GM12878 (cell line): Measurements from ENCODE around the gene DONSON. TPM values are rescaled to one million over a fixed set of nuclear protein-coding genes. Genes with fewer than 3 reads are reported as not detected.

Experiments used
- polyA plus RNA-seq, 11 experiments: library from polyadenylated mRNA; depleted of rRNA in 4 of 11; unstranded in 6 of 11; stranded (reverse) in 5 of 11; fragments of >200 nt; fragmentation: Nextera tagmentation in 4 of 11; fragmentation: Illumina TruSeq in 1 of 11; extraction: Ambion mirVana in 4 of 11; extraction: Trizol in 1 of 11; gene quantifications; 1 replicate in 1 of 11; 2 replicates in 10 of 11; pipeline versions ENCODE4 v1.2.1 to v1.2.3, GENCODE V29; 2011 to 2016; ENCODE audit warnings: inconsistent platforms in 2 of 11, missing spikeins in 2 of 11, low read depth in 1 of 11
- total RNA-seq, 4 experiments: library from RNA; depleted of rRNA in 3 of 4; stranded (reverse); fragments of >200 nt in 3 of 4; fragmentation: Illumina TruSeq in 1 of 4; extraction: Trizol in 1 of 4; gene quantifications; 2 replicates each; pipeline versions ENCODE4 v1.2.1 to v1.2.3, GENCODE V29; 2013 to 2021

Gene DONSON
- total and polyA plus RNA-seq, 10 of the 15 experiments (the other 5 are each of a cell fraction or from before 2014, with no cell fraction given), result 13.6 to 51.2 (median 32.2) TPM

Other genes starting within 250 kb of the DONSON start
- gene IFNGR2, start 185.3 kb downstream of the DONSON start, total RNA-seq (2014; rRNA removed), result 78.3 and 91.0 TPM in 2 replicates
- 75.2 and 79.7 TPM in 2 replicates for gene IFNGR2, start 185.3 kb downstream of the DONSON start, total RNA-seq (2014; rRNA removed; fragmentation: Illumina TruSeq; extraction: Trizol)
- 67.3 and 71.5 TPM in 2 replicates for gene IFNGR2, start 185.3 kb downstream of the DONSON start, total RNA-seq (2021)
- 81.8 and 96.9 TPM in 2 replicates for gene IFNGR2, start 185.3 kb downstream of the DONSON start, polyA plus RNA-seq (2011; rRNA removed)
- gene IFNGR2, start 185.3 kb downstream of the DONSON start, polyA plus RNA-seq (2014; fragmentation: Illumina TruSeq; extraction: Trizol), result 98.8 and 144 TPM in 2 replicates
- 10 to 100 TPM; 23.6 to 33.2 TPM for gene IFNGR2, start 185.3 kb downstream of the DONSON start, polyA plus RNA-seq (2014; fragmentation: Nextera tagmentation; extraction: Ambion mirVana)
- 72.9 and 85.1 TPM in 2 replicates for gene IFNGR2, start 185.3 kb downstream of the DONSON start, polyA plus RNA-seq (2014; rRNA removed)
- gene IFNGR2, start 185.3 kb downstream of the DONSON start, polyA plus RNA-seq (2016; fragmentation: Nextera tagmentation; extraction: Ambion mirVana), result 10 to 100 TPM; 75.7 to 84.2 TPM
- gene TMEM50B, start 108.7 kb downstream of the DONSON start, total RNA-seq (2014; rRNA removed), result 15.1 and 17.6 TPM in 2 replicates
- gene TMEM50B, start 108.7 kb downstream of the DONSON start, total RNA-seq (2014; rRNA removed; fragmentation: Illumina TruSeq; extraction: Trizol), result 13.2 and 13.3 TPM in 2 replicates
- 10.4 and 12.1 TPM in 2 replicates for gene TMEM50B, start 108.7 kb downstream of the DONSON start, total RNA-seq (2021)
- 26.0 and 32.9 TPM in 2 replicates for gene TMEM50B, start 108.7 kb downstream of the DONSON start, polyA plus RNA-seq (2011; rRNA removed)
- gene TMEM50B, start 108.7 kb downstream of the DONSON start, polyA plus RNA-seq (2014; fragmentation: Illumina TruSeq; extraction: Trizol), result 13.8 and 20.7 TPM in 2 replicates
- 10 to 100 TPM; 15.9 to 23.8 TPM for gene TMEM50B, start 108.7 kb downstream of the DONSON start, polyA plus RNA-seq (2014; fragmentation: Nextera tagmentation; extraction: Ambion mirVana)
- gene TMEM50B, start 108.7 kb downstream of the DONSON start, polyA plus RNA-seq (2014; rRNA removed), result 17.6 and 20.5 TPM in 2 replicates
- gene TMEM50B, start 108.7 kb downstream of the DONSON start, polyA plus RNA-seq (2016; fragmentation: Nextera tagmentation; extraction: Ambion mirVana), result 10 to 100 TPM; 41.6 to 42.1 TPM
- gene DNAJC28, start 97.0 kb downstream of the DONSON start, total RNA-seq (2014; rRNA removed), result 0.45 and 0.49 TPM in 2 replicates
- 0.63 and 0.74 TPM in 2 replicates for gene DNAJC28, start 97.0 kb downstream of the DONSON start, total RNA-seq (2014; rRNA removed; fragmentation: Illumina TruSeq; extraction: Trizol)
- gene DNAJC28, start 97.0 kb downstream of the DONSON start, total RNA-seq (2021), result 0.26 and 0.58 TPM in 2 replicates
- 0.34 and 0.88 TPM in 2 replicates for gene DNAJC28, start 97.0 kb downstream of the DONSON start, polyA plus RNA-seq (2011; rRNA removed)
- gene DNAJC28, start 97.0 kb downstream of the DONSON start, polyA plus RNA-seq (2014; fragmentation: Illumina TruSeq; extraction: Trizol), result 0.32 and 0.54 TPM in 2 replicates
- gene DNAJC28, start 97.0 kb downstream of the DONSON start, polyA plus RNA-seq (2014; fragmentation: Nextera tagmentation; extraction: Ambion mirVana), result under 1 TPM; 0.53 to 0.77 TPM
- gene DNAJC28, start 97.0 kb downstream of the DONSON start, polyA plus RNA-seq (2014; rRNA removed), result 0.46 and 0.59 TPM in 2 replicates
- under 1 TPM; 0.29 to 0.55 TPM for gene DNAJC28, start 97.0 kb downstream of the DONSON start, polyA plus RNA-seq (2016; fragmentation: Nextera tagmentation; extraction: Ambion mirVana)
- 96.6 and 104 TPM in 2 replicates for gene GART, start 46.6 kb downstream of the DONSON start, total RNA-seq (2014; rRNA removed)
- 115 and 116 TPM in 2 replicates for gene GART, start 46.6 kb downstream of the DONSON start, total RNA-seq (2014; rRNA removed; fragmentation: Illumina TruSeq; extraction: Trizol)
- gene GART, start 46.6 kb downstream of the DONSON start, total RNA-seq (2021), result 142 and 145 TPM in 2 replicates
- 44.7 and 52.5 TPM in 2 replicates for gene GART, start 46.6 kb downstream of the DONSON start, polyA plus RNA-seq (2011; rRNA removed)
- gene GART, start 46.6 kb downstream of the DONSON start, polyA plus RNA-seq (2014; fragmentation: Illumina TruSeq; extraction: Trizol), result 150 and 157 TPM in 2 replicates
- gene GART, start 46.6 kb downstream of the DONSON start, polyA plus RNA-seq (2014; fragmentation: Nextera tagmentation; extraction: Ambion mirVana), result 10 to 100 TPM; 74.8 to 80.3 TPM
- 64.0 and 68.3 TPM in 2 replicates for gene GART, start 46.6 kb downstream of the DONSON start, polyA plus RNA-seq (2014; rRNA removed)
- gene GART, start 46.6 kb downstream of the DONSON start, polyA plus RNA-seq (2016; fragmentation: Nextera tagmentation; extraction: Ambion mirVana), result 100 to 1,000 TPM; 177 to 178 TPM
- 130 and 146 TPM in 2 replicates for gene SON, start 45.6 kb downstream of the DONSON start, total RNA-seq (2014; rRNA removed)
- 122 and 133 TPM in 2 replicates for gene SON, start 45.6 kb downstream of the DONSON start, total RNA-seq (2014; rRNA removed; fragmentation: Illumina TruSeq; extraction: Trizol)
- 250 and 270 TPM in 2 replicates for gene SON, start 45.6 kb downstream of the DONSON start, total RNA-seq (2021)
- gene SON, start 45.6 kb downstream of the DONSON start, polyA plus RNA-seq (2011; rRNA removed), result 94.8 and 95.7 TPM in 2 replicates
- gene SON, start 45.6 kb downstream of the DONSON start, polyA plus RNA-seq (2014; fragmentation: Illumina TruSeq; extraction: Trizol), result 232 and 307 TPM in 2 replicates
- gene SON, start 45.6 kb downstream of the DONSON start, polyA plus RNA-seq (2014; fragmentation: Nextera tagmentation; extraction: Ambion mirVana), result 100 to 1,000 TPM; 418 to 788 TPM
- gene SON, start 45.6 kb downstream of the DONSON start, polyA plus RNA-seq (2014; rRNA removed), result 113 and 131 TPM in 2 replicates
- gene SON, start 45.6 kb downstream of the DONSON start, polyA plus RNA-seq (2016; fragmentation: Nextera tagmentation; extraction: Ambion mirVana), result 100 to 1,000 TPM; 462 to 491 TPM
- 14.3 and 17.3 TPM in 2 replicates for gene CRYZL1, start 53.1 kb upstream of the DONSON start, total RNA-seq (2014; rRNA removed)
- gene CRYZL1, start 53.1 kb upstream of the DONSON start, total RNA-seq (2014; rRNA removed; fragmentation: Illumina TruSeq; extraction: Trizol), result 14.5 and 15.5 TPM in 2 replicates
- gene CRYZL1, start 53.1 kb upstream of the DONSON start, total RNA-seq (2021), result 20.2 and 21.4 TPM in 2 replicates
- 68.8 and 92.6 TPM in 2 replicates for gene CRYZL1, start 53.1 kb upstream of the DONSON start, polyA plus RNA-seq (2011; rRNA removed)
- gene CRYZL1, start 53.1 kb upstream of the DONSON start, polyA plus RNA-seq (2014; fragmentation: Illumina TruSeq; extraction: Trizol), result 25.5 and 32.8 TPM in 2 replicates
- 10 to 100 TPM; 51.4 to 72.4 TPM for gene CRYZL1, start 53.1 kb upstream of the DONSON start, polyA plus RNA-seq (2014; fragmentation: Nextera tagmentation; extraction: Ambion mirVana)
- gene CRYZL1, start 53.1 kb upstream of the DONSON start, polyA plus RNA-seq (2014; rRNA removed), result 25.7 and 27.7 TPM in 2 replicates
- gene CRYZL1, start 53.1 kb upstream of the DONSON start, polyA plus RNA-seq (2016; fragmentation: Nextera tagmentation; extraction: Ambion mirVana), result 10 to 100 TPM; 33.6 to 34.8 TPM
- gene ITSN1, start 53.8 kb upstream of the DONSON start, total RNA-seq (2014; rRNA removed), result 3.9 and 4.0 TPM in 2 replicates
- 3.9 and 5.9 TPM in 2 replicates for gene ITSN1, start 53.8 kb upstream of the DONSON start, total RNA-seq (2014; rRNA removed; fragmentation: Illumina TruSeq; extraction: Trizol)
- gene ITSN1, start 53.8 kb upstream of the DONSON start, total RNA-seq (2021), result 5.1 and 6.1 TPM in 2 replicates
- gene ITSN1, start 53.8 kb upstream of the DONSON start, polyA plus RNA-seq (2011; rRNA removed), result 3.2 and 4.8 TPM in 2 replicates
- 8.1 and 8.8 TPM in 2 replicates for gene ITSN1, start 53.8 kb upstream of the DONSON start, polyA plus RNA-seq (2014; fragmentation: Illumina TruSeq; extraction: Trizol)
- 1 to 10 TPM in 1 of 2 experiments, under 1 TPM in 1; 0.89 to 1.3 TPM for gene ITSN1, start 53.8 kb upstream of the DONSON start, polyA plus RNA-seq (2014; fragmentation: Nextera tagmentation; extraction: Ambion mirVana)
- gene ITSN1, start 53.8 kb upstream of the DONSON start, polyA plus RNA-seq (2014; rRNA removed), result 4.7 and 6.7 TPM in 2 replicates
- 10 to 100 TPM; 10.4 to 10.6 TPM for gene ITSN1, start 53.8 kb upstream of the DONSON start, polyA plus RNA-seq (2016; fragmentation: Nextera tagmentation; extraction: Ambion mirVana)